Body of pancreas (tissue), 4 donors: ENCODE measurements around the gene CTSD. TPM values are rescaled to one million over a fixed set of nuclear protein-coding genes. Genes with fewer than 3 reads are reported as not detected.

Source experiments
- ATAC-seq: fragments of 150-250 bp; one replicate; pipeline ENCODE4 v1.9.1; 2016
- DNase-seq, 4 donors: peaks; one replicate each; pipeline ENCODE4 v3.0.0-alpha.2; 2019
- H3K27ac ChIP-seq, 4 donors: fragments of 200-600 bp; sonication (generic); 1 replicate in 3 of 4; 2 replicates in 1 of 4; pipeline versions ENCODE4 v1.5.1 to v1.6.1; 2016 to 2019; ENCODE audit warnings: mild to moderate bottlenecking in 1 of 4, mixed read lengths in 1 of 4, moderate library complexity in 1 of 4
- H3K27me3 ChIP-seq, 2 donors: fragments of 200-600 bp; sonication (generic); one replicate each; pipeline ENCODE4 v1.6.0; 2016; ENCODE audit warnings: mild to moderate bottlenecking in 1 of 2
- H3K36me3 ChIP-seq, 2 donors: fragments of 200-600 bp; sonication (generic); replicated peaks in 1 of 2; 2 replicates each; pipeline ENCODE4 v1.5.1; 2016; ENCODE audit warnings: low read depth in 2 of 2; ENCODE audit not compliant: insufficient read depth in 1 of 2
- H3K4me1 ChIP-seq: fragments of 200-600 bp; sonication (generic); one replicate; pipeline ENCODE4 v1.6.0; 2016
- H3K4me3 ChIP-seq, 2 donors: fragments of 200-600 bp; sonication (generic); 1 replicate in 1 of 2; 2 replicates in 1 of 2; pipeline ENCODE4 v1.5.1; 2016 to 2019
- H3K9me3 ChIP-seq, 3 donors: fragments of 200-600 bp; sonication (generic); 1 replicate in 2 of 3; 2 replicates in 1 of 3; pipeline ENCODE4 v1.5.1; 2016
- CTCF ChIP-seq, 7 experiments: fragments of 450-650 bp in 4 of 7; fragments of 200-600 bp in 3 of 7; sonication (generic) in 3 of 7; IDR thresholded peaks; one replicate each; pipeline ENCODE4 v1.5.1; 2016 to 2019; ENCODE audit warnings: antibody characterized with exemption in 7 of 7
- POLR2A ChIP-seq, 3 donors: fragments of 450-650 bp; IDR thresholded peaks; one replicate each; pipeline ENCODE4 v1.6.1; 2016; ENCODE audit warnings: antibody characterized with exemption in 3 of 3, mild to moderate bottlenecking in 2 of 3
- WGBS, 2 donors: methylation state at CpG; one replicate each; pipeline ENCODE4 v1.1.5; 2017; 5-methylcytosine and 5-hydroxymethylcytosine counted together
- intact Hi-C: fragments of 100-400 bp; cut with DNase I; formaldehyde crosslinking; loops from one replicate; pipeline ENCODE4 v1.15.1; 2023
- total RNA-seq, 2 donors: library from RNA; depleted of rRNA; stranded (reverse); fragments of >200 nt; gene quantifications; one replicate each; pipeline ENCODE4 v1.1.0, GENCODE V29; 2016

Gene CTSD
- total RNA-seq, 2 donors from 2014 or later: 214 to 255 TPM

- peaks cover 17 to 33% of the 10 kb centered on the region in 2 donors for H3K36me3 ChIP-seq
- 87 to 100% methylated on average over 9 to 10 of the region's 10 CpGs for WGBS, 2 donors
Observed at GRCh38 chr11:1752907-1753228, 10.9 kb downstream of the CTSD start.

GRCh38 chr11:1751999-1752906 is 11.5 kb downstream of the CTSD start:
- no peak for DNase-seq

More at GRCh38 chr11:1752907-1753228, 10.9 kb downstream of the CTSD start:
- no peaks in the 10 kb centered on the region for H3K9me3 ChIP-seq
- no peaks in the 10 kb centered on the region for H3K27me3 ChIP-seq
- ATAC-seq (no peak), DNase-seq (no peak)
- no peak overlapping the region for H3K27ac ChIP-seq
- H3K4me3 ChIP-seq: no peak overlapping the region
- intact Hi-C loops: no loop called here
- no peak for TF ChIP-seq POLR2A (IDR thresholded peaks at IDR 0.05)
- no peak for TF ChIP-seq CTCF (IDR thresholded peaks at IDR 0.05)
- peaks cover 38% of the 10 kb centered on the region for H3K4me1 ChIP-seq

GRCh38 chr11:1751531-1751921 is 12.2 kb downstream of the CTSD start:
- Histone ChIP-seq H3K27me3 (no peaks in the 10 kb centered on the region), H3K9me3 (no peaks in the 10 kb centered on the region), H3K27ac (no peak overlapping the region), H3K4me1 (peaks cover 34% of the 10 kb centered on the region), H3K4me3 (no peak overlapping the region), H3K36me3 (peaks cover 6 to 27% of the 10 kb centered on the region in 2 donors)
- ATAC-seq (no peak), DNase-seq (no peak)
- intact Hi-C loops: no loop called here
- no peak for TF ChIP-seq POLR2A (IDR thresholded peaks at IDR 0.05)
- no peak for TF ChIP-seq CTCF (IDR thresholded peaks at IDR 0.05)
- 73 to 81% methylated on average over 3 to 5 of the region's 5 CpGs for WGBS, 2 donors

More at GRCh38 chr11:1751999-1752906, 11.5 kb downstream of the CTSD start:
- 72 to 91% methylated on average over 6 to 22 of the region's 24 CpGs for WGBS, 2 donors
- peaks cover 38% of the 10 kb centered on the region for H3K4me1 ChIP-seq
- no peak for ATAC-seq
- intact Hi-C loops: no loop called here
- no peak overlapping the region for H3K27ac ChIP-seq
- H3K27me3 ChIP-seq: no peaks in the 10 kb centered on the region
- H3K36me3 ChIP-seq: peaks cover 14 to 32% of the 10 kb centered on the region in 2 donors
- no peak overlapping the region for H3K4me3 ChIP-seq
- TF ChIP-seq POLR2A (IDR thresholded peaks at IDR 0.05): no peak
- no peak for TF ChIP-seq CTCF (IDR thresholded peaks at IDR 0.05)
- H3K9me3 ChIP-seq: no peaks in the 10 kb centered on the region

GRCh38 chr11:1750840-1751530 is 12.7 kb downstream of the CTSD start:
- Histone ChIP-seq H3K4me1 (peaks cover 29% of the 10 kb centered on the region), H3K27ac (no peak overlapping the region), H3K36me3 (peaks cover under 1 to 23% of the 10 kb centered on the region in 2 donors), H3K4me3 (no peak overlapping the region), H3K27me3 (no peaks in the 10 kb centered on the region), H3K9me3 (no peaks in the 10 kb centered on the region)
- intact Hi-C loops: no loop called here
- WGBS, 2 donors: 52 to 54% methylated on average over 4 to 13 of the region's 14 CpGs
- ATAC-seq (no peak), DNase-seq (no peak)
- TF ChIP-seq POLR2A (IDR thresholded peaks at IDR 0.05) (no peak), CTCF (IDR thresholded peaks at IDR 0.05) (no peak)
